NCI-H1417 (cell line): Measurements from ENCODE around the gene DARS1.
"Not testable (repeated sequence)": the region's sequence is repeated elsewhere in the genome, so short reads cannot be mapped to it uniquely, and the experiment has no call there.

Experiments used
- DNase-seq, 3 experiments: peaks; one replicate each; lab custom pipeline; 2025; lab: John Stamatoyannopoulos, UW

The DARS1 gene

DNA sequence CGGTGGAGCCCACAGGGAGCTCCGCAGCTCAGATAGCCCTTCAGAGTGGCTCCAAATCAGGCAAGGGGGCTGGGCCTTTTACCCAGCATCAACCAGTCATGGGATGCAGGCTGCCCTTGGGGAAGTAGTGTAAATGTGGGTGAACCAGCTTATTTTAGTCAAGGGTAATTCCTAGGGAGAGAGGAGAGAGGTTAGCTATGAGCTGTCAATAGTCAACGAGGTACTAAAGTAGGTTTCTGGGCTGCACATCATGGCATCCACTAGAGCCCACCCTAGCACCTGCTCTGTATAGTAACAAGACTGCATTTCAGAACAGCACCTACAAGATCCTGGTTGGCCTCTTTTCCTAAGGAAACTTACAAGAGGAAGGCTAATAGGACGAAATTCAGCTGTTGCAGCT, 99.7 kb downstream of the DARS1 start:
- no peak for DNase-seq

DNA sequence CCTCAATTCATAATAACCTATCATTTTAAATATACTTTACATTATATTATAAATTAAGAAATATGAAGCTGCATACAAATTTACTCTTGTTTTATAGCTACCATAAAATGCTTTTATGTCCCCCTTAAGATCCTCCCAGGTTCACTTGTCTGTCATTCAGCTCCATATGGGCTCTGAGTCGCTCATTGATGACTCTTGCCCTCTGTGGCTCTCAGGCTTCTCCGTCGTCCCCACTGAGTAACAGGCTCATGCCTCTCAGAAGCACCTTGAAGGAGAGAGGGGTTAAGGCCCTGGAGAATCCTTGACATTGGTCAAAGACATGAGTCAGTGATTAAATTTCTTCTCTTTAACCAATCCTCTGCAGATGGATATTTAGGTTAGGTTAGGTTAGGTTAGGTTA, 103.0 kb downstream of the DARS1 start:
- DNase-seq: no peak

GRCh38 chr2:135876770-135877169, 108.7 kb downstream of the DARS1 start:
- not testable (repeated sequence) for DNase-seq

DNA sequence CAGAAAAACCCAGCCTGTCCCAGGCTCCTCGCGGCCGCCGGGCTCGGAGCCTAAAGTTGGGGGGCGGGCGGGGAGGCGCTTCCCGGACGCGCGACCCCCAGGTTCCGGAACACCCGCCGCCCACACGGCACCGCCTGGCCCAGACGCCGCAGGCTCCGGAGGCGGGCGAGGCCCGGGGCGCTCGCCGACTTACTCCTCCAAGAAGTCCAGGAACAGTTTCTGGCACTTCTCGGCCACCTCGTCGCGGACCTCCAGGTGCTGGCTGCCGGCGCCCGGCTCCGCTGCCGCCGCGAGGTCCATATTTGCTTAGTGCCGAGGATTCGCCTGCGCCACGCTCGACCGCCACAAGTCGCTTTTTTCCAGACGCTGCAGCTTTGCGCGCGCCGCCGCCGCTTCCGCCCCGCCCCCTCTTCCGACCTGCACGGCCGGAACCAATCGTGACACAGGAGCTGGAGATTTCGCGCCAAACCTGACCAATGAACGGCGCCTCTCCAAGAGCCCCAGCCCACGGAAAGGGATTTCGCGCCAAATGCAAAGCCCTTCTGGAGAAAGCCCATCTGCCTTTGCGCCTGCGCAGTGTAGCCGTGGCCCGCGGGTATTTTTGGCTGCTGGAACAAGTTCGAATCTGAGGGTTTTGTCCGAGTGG, 109.2 kb downstream of the DARS1 start, which contains the start of gene MCM6:
Gene MCM6, minus strand, starts transcription at position 378 of the 646 bp plus-strand sequence. Its CDS starts 78 bp downstream, at position 300.
- peak; percentile 96 to 99 (median 97) for DNase-seq

DNA sequence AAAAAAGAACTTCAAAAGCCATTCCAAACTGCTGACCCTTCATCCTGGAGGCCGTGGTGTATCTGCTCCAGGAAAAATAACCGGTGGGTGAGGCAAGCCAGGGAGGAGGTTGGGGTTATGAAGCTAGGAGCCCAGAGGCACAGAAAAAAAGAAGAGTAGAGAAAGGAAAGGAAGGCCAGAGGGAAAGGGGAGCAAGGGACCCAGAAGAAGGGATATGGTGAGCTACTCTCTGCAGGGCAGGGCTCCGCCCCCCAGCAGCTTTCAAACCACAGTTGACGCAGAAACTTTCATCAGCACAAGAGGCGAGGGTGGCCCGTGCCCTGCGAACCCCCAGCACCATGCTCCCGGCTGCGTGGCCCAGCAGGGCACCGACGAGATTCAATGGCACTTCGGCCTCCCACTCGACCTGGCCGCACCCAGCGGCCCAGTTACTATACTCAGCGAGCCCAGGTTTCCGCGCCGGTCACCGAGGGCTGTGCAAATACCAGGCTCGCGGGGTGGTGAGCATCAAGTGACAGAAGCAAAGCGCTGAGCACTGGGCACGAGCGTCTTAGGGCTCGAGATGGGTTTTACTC, 109.8 kb downstream of the DARS1 start:
- peak; percentile 18 to 79 (median 79) for DNase-seq

- no peak for DNase-seq
Measured at GRCh38 chr2:135874777-135875365, 110.6 kb downstream of the DARS1 start.

DNA sequence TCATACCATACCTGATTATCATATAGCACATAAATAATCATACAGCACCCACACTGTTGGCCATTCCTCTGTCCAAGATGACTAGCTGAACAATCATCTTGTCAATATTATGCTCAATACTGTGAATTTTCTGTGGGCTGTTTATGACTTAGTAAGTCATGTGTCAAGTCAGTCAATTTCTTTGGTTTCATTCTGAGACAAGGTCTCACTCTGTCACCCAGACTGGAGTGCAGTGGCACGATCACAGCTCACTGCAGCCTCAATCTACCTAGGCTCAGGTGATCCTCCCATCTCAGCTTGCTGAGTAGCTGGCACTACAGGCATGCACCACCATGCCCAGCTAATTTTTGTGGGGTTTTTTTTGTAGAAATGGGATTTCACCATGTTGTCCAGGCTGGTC, 114.9 kb downstream of the DARS1 start:
- DNase-seq: no peak

DNA sequence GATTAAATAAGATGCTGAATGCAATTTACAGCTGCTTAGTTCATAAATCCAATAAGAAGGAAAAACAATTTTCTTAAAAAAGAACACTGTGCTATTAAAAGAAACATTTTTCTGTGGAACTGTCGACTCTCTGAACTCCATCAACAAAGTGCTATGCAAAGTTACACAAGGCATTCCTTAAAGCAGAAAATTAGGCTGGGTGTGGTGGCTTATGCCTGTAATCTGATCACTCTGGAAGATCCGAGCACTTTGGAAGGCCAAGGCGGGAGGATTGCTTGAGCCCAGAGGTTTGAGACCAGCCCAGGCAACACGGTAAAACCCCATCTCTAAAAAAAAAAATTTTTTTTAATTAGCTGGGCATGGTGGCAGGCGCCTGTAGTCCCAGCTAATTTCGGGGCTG, 122.2 kb downstream of the DARS1 start:
- DNase-seq: no peak

DNA sequence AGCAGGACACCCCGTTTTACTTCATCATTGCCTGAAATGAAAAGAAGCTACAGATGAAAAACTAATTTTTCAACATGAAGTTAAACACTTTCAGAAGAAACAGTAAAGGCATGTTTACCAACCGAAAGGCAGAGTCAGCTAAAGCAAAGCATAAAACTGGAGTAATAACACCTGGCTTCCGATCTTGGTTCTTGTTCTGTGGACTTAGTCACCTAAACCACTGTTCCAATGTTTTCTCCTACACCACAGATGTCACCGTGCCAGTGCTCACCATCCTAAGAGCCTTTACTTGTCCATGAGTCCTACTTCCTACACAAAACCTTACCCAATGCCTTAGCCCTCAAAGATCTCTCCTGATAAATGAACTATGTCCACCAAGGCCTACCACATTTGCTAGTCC, 122.7 kb downstream of the DARS1 start:
- DNase-seq: no peak
